Measurements from ENCODE around the gene LRRC70.

Gene LRRC70

GRCh38 chr5:62575489-62575888, 3.1 kb upstream of the LRRC70 start:
- Histone ChIP-seq H3K9me3 (ENCODE audit: control insufficient read depth, low read depth, low read length) (no peaks in the 10 kb centered on the region), H3K27me3 (ENCODE audit: control insufficient read depth, insufficient read depth, low read length) (no peaks in the 10 kb centered on the region), H3K9ac (ENCODE audit: low read length) (no peak overlapping the region), H3K27ac (ENCODE audit: low read length) (no peak overlapping the region), H3K4me3 (ENCODE audit: low read length) (no peak overlapping the region), H3K36me3 (ENCODE audit: control insufficient read depth, low read depth, low read length) (peaks cover 2% of the 10 kb centered on the region), H3K4me1 (ENCODE audit: control insufficient read depth, low read depth, low read length) (peaks cover 9% of the 10 kb centered on the region)

GRCh38 chr5:62576570-62577170, 1.9 kb upstream of the LRRC70 start:
- H3K27me3 ChIP-seq (ENCODE audit: control insufficient read depth, insufficient read depth, low read length) = no peaks in the 10 kb centered on the region
- H3K4me1 ChIP-seq (ENCODE audit: control insufficient read depth, low read depth, low read length) = peaks cover 9% of the 10 kb centered on the region
- H3K27ac ChIP-seq (ENCODE audit: low read length) = no peak overlapping the region

GRCh38 chr5:62577488-62577887, 1.1 kb upstream of the LRRC70 start:
- Histone ChIP-seq H3K4me1 (ENCODE audit: control insufficient read depth, low read depth, low read length) (peaks cover 9% of the 10 kb centered on the region), H3K9ac (ENCODE audit: low read length) (no peak overlapping the region), H3K36me3 (ENCODE audit: control insufficient read depth, low read depth, low read length) (peaks cover 3% of the 10 kb centered on the region), H3K27me3 (ENCODE audit: control insufficient read depth, insufficient read depth, low read length) (no peaks in the 10 kb centered on the region), H3K27ac (ENCODE audit: low read length) (no peak overlapping the region), H3K4me3 (ENCODE audit: low read length) (no peak overlapping the region), H3K9me3 (ENCODE audit: control insufficient read depth, low read depth, low read length) (no peaks in the 10 kb centered on the region)

More at GRCh38 chr5:62576570-62577170, 1.9 kb upstream of the LRRC70 start:
- Histone ChIP-seq H3K9me3 (ENCODE audit: control insufficient read depth, low read depth, low read length) (no peaks in the 10 kb centered on the region), H3K4me3 (ENCODE audit: low read length) (no peak overlapping the region), H3K36me3 (ENCODE audit: control insufficient read depth, low read depth, low read length) (peaks cover 3% of the 10 kb centered on the region), H3K9ac (ENCODE audit: low read length) (no peak overlapping the region)

GRCh38 chr5:62579761-62580160, 1.1 kb downstream of the LRRC70 start:
- H3K9me3 ChIP-seq (ENCODE audit: control insufficient read depth, low read depth, low read length) = no peaks in the 10 kb centered on the region
- no peak overlapping the region for H3K9ac ChIP-seq (ENCODE audit: low read length)
- peaks cover 3% of the 10 kb centered on the region for H3K36me3 ChIP-seq (ENCODE audit: control insufficient read depth, low read depth, low read length)
- no peak overlapping the region for H3K27ac ChIP-seq (ENCODE audit: low read length)
- no peak overlapping the region for H3K4me3 ChIP-seq (ENCODE audit: low read length)
- H3K27me3 ChIP-seq (ENCODE audit: control insufficient read depth, insufficient read depth, low read length) = no peaks in the 10 kb centered on the region
- H3K4me1 ChIP-seq (ENCODE audit: control insufficient read depth, low read depth, low read length) = peaks cover 9% of the 10 kb centered on the region

- Histone ChIP-seq H3K9ac (ENCODE audit: low read length) (no peak overlapping the region), H3K27ac (ENCODE audit: low read length) (no peak overlapping the region), H3K4me3 (ENCODE audit: low read length) (no peak overlapping the region), H3K27me3 (ENCODE audit: control insufficient read depth, insufficient read depth, low read length) (no peaks in the 10 kb centered on the region), H3K36me3 (ENCODE audit: control insufficient read depth, low read depth, low read length) (peaks cover 3% of the 10 kb centered on the region), H3K4me1 (ENCODE audit: control insufficient read depth, low read depth, low read length) (peaks cover 9% of the 10 kb centered on the region), H3K9me3 (ENCODE audit: control insufficient read depth, low read depth, low read length) (no peaks in the 10 kb centered on the region)
Measured at GRCh38 chr5:62581836-62582597, 3.4 kb downstream of the LRRC70 start.

- Histone ChIP-seq H3K27ac (ENCODE audit: low read length) (no peak overlapping the region), H3K9me3 (ENCODE audit: control insufficient read depth, low read depth, low read length) (no peaks in the 10 kb centered on the region), H3K27me3 (ENCODE audit: control insufficient read depth, insufficient read depth, low read length) (no peaks in the 10 kb centered on the region), H3K4me1 (ENCODE audit: control insufficient read depth, low read depth, low read length) (no peaks in the 10 kb centered on the region), H3K4me3 (ENCODE audit: low read length) (no peak overlapping the region), H3K9ac (ENCODE audit: low read length) (no peak overlapping the region), H3K36me3 (ENCODE audit: control insufficient read depth, low read depth, low read length) (peaks cover 3% of the 10 kb centered on the region)
Measured at GRCh38 chr5:62584391-62584790, 5.8 kb downstream of the LRRC70 start.

GRCh38 chr5:62585306-62585705, 6.7 kb downstream of the LRRC70 start:
- H3K27ac ChIP-seq (ENCODE audit: low read length) = no peak overlapping the region
- H3K9ac ChIP-seq (ENCODE audit: low read length) = no peak overlapping the region
- peaks cover 3% of the 10 kb centered on the region for H3K36me3 ChIP-seq (ENCODE audit: control insufficient read depth, low read depth, low read length)
- H3K4me1 ChIP-seq (ENCODE audit: control insufficient read depth, low read depth, low read length) = no peaks in the 10 kb centered on the region
- no peak overlapping the region for H3K4me3 ChIP-seq (ENCODE audit: low read length)
- H3K27me3 ChIP-seq (ENCODE audit: control insufficient read depth, insufficient read depth, low read length) = no peaks in the 10 kb centered on the region
- no peaks in the 10 kb centered on the region for H3K9me3 ChIP-seq (ENCODE audit: control insufficient read depth, low read depth, low read length)

GRCh38 chr5:62585751-62586150, 7.1 kb downstream of the LRRC70 start:
- H3K27me3 ChIP-seq (ENCODE audit: control insufficient read depth, insufficient read depth, low read length) = no peaks in the 10 kb centered on the region
- H3K36me3 ChIP-seq (ENCODE audit: control insufficient read depth, low read depth, low read length) = no peaks in the 10 kb centered on the region
- H3K27ac ChIP-seq (ENCODE audit: low read length) = no peak overlapping the region
- H3K4me1 ChIP-seq (ENCODE audit: control insufficient read depth, low read depth, low read length) = no peaks in the 10 kb centered on the region
- no peaks in the 10 kb centered on the region for H3K9me3 ChIP-seq (ENCODE audit: control insufficient read depth, low read depth, low read length)
- H3K9ac ChIP-seq (ENCODE audit: low read length) = no peak overlapping the region
- H3K4me3 ChIP-seq (ENCODE audit: low read length) = no peak overlapping the region

- no peak overlapping the region for H3K9ac ChIP-seq (ENCODE audit: low read length)
- H3K36me3 ChIP-seq (ENCODE audit: control insufficient read depth, low read depth, low read length) = peaks cover 3% of the 10 kb centered on the region
- no peak overlapping the region for H3K27ac ChIP-seq (ENCODE audit: low read length)
- no peaks in the 10 kb centered on the region for H3K4me1 ChIP-seq (ENCODE audit: control insufficient read depth, low read depth, low read length)
- H3K4me3 ChIP-seq (ENCODE audit: low read length) = no peak overlapping the region
- no peaks in the 10 kb centered on the region for H3K27me3 ChIP-seq (ENCODE audit: control insufficient read depth, insufficient read depth, low read length)
- no peaks in the 10 kb centered on the region for H3K9me3 ChIP-seq (ENCODE audit: control insufficient read depth, low read depth, low read length)
Measured at GRCh38 chr5:62587737-62588136, 9.1 kb downstream of the LRRC70 start.

GRCh38 chr5:62588668-62589067, 10.0 kb downstream of the LRRC70 start:
- Histone ChIP-seq H3K9ac (ENCODE audit: low read length) (no peak overlapping the region), H3K27ac (ENCODE audit: low read length) (no peak overlapping the region), H3K36me3 (ENCODE audit: control insufficient read depth, low read depth, low read length) (peaks cover 3% of the 10 kb centered on the region), H3K4me3 (ENCODE audit: low read length) (no peak overlapping the region), H3K4me1 (ENCODE audit: control insufficient read depth, low read depth, low read length) (no peaks in the 10 kb centered on the region), H3K9me3 (ENCODE audit: control insufficient read depth, low read depth, low read length) (no peaks in the 10 kb centered on the region), H3K27me3 (ENCODE audit: control insufficient read depth, insufficient read depth, low read length) (no peaks in the 10 kb centered on the region)

- Histone ChIP-seq H3K9ac (ENCODE audit: low read length) (no peak overlapping the region), H3K36me3 (ENCODE audit: control insufficient read depth, low read depth, low read length) (peaks cover 3% of the 10 kb centered on the region), H3K4me3 (ENCODE audit: low read length) (no peak overlapping the region), H3K27ac (ENCODE audit: low read length) (no peak overlapping the region), H3K9me3 (ENCODE audit: control insufficient read depth, low read depth, low read length) (no peaks in the 10 kb centered on the region), H3K4me1 (ENCODE audit: control insufficient read depth, low read depth, low read length) (peaks cover 8% of the 10 kb centered on the region), H3K27me3 (ENCODE audit: control insufficient read depth, insufficient read depth, low read length) (no peaks in the 10 kb centered on the region)
Measured at GRCh38 chr5:62589504-62589903, 10.9 kb downstream of the LRRC70 start.

GRCh38 chr5:62590387-62590786, 11.8 kb downstream of the LRRC70 start:
- Histone ChIP-seq H3K9me3 (ENCODE audit: control insufficient read depth, low read depth, low read length) (no peaks in the 10 kb centered on the region), H3K9ac (ENCODE audit: low read length) (no peak overlapping the region), H3K36me3 (ENCODE audit: control insufficient read depth, low read depth, low read length) (peaks cover 3% of the 10 kb centered on the region), H3K4me3 (ENCODE audit: low read length) (no peak overlapping the region), H3K27me3 (ENCODE audit: control insufficient read depth, insufficient read depth, low read length) (no peaks in the 10 kb centered on the region), H3K27ac (ENCODE audit: low read length) (no peak overlapping the region), H3K4me1 (ENCODE audit: control insufficient read depth, low read depth, low read length) (peaks cover 14% of the 10 kb centered on the region)

Data from iPS-18a (cell line).